GM19455 (cell line): ENCODE results near the gene FGF12.

Experiments used
- ATAC-seq: cut with Tn5 transposase; IDR thresholded peaks from one replicate; pipeline ENCODE4 v1.9.1; 2021; ENCODE audit not compliant: unreplicated experiment

FGF12 gene

DNA sequence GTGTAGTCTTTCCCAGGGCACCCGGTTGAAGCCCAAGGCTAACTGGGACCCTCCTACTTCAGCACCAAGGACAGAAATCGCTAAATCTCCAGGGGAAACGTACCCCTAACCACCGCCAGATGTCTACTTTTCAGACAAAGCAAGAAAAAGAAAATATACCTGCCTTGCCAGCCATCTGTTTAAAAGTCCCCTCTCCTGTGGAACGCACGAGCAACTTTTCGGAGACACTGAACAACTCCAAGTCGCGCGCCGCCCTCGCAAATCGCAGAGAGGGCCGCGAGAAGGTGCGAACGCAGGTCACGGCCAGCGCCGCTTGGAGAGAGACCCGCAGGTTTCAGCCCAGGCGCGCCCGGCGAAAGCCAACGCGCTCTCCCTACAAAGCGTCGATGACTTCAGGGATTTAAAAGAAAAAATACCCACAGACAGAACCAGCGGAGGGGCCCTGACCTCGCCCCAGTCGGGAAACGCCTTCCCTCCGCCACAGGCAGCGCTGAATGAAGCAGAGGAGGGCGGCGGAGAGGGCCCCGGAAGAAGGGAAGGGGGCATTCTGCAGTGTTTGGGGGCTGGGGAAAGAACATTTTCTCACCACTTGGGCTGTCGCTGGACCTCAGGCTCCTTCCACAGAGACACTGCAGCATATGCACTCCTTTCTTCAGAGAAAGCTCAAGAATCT lies 213.1 kb downstream of the FGF12 start:
- ATAC-seq, result no peak

DNA sequence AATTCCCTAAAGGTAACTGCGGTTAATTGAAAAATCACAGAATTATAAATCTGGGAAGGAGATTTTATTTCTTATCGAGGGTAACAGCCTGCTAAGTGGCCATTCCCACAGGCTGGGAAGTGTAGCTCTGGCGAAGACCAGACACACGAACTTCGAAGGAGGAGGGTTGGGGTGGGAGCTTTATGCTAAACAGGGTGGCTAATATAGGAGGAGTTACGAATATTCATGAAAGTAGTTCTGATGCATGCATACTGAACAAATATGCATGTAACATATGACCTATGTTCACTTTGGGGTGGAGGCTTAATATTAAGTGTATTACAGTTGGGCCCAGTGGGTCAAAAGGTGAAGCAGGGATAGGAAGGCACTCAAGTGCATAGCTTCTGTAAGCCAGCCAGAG lies 221.6 kb downstream of the FGF12 start:
- no peak for ATAC-seq

DNA sequence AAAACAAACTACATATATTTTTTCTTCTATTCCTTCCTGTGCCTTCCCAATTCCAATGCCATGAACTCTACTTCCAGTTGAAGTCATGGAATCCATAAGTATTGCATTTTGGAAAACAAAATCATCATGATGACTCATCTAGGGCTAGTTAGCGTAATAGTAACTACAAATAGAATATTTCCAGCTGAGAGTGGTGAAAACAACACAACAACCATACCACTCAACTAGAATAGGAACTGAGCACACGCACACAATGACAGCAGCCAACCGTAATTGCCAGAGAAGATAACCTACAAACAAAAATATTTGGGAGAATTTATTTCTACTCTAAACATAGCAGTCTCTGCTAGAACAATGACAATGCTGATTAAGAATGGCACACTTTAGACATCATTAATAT lies 225.9 kb downstream of the FGF12 start:
- ATAC-seq, result no peak

DNA sequence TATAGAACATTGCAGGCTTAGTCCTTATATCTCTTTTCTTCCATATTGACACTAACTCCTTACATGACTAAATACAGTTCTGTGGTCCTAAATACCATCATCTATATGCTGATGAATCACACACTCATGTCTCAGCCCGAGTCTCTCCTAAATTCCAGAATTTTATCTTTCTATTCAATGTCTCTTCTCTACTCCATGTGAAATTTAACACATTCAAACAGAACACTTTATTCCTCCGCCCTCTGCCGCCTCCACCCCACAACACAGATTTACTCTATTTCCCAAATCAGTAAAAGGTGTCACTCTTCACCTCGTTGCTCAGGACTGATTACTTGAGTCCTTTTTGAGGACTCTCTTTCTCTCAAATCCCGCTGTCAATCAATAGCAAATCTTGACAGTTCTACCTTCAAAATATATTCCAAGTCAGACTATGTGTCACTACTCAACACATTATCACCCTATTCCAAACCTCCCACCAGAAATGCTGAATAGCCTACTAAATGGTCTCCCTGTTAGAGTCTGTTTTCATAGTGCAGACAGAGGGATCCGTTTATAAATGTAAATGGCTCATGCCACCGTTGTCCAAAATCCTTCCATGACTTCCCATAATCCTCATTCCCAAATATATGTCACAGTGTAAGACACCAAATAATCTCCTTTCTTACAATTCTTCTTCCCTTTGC lies 230.3 kb downstream of the FGF12 start:
- no peak for ATAC-seq

DNA sequence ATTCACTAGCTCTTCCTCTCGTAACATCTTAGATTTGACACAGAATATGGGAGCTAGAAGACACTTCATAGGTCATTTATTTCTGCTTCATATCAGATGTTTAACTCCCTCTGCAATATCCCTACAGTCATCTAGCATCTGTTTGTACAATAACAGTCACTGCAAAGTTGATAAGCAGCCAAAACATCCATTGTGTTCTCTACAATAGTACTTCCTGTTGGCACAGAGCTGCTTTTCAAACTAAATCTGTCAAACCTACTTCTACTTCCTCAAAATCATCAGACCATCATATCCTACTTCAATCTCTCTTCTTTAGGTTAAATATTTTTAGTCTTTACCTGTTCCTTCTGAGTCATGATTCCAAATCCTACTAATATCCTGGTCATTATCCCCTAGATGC lies 233.2 kb downstream of the FGF12 start:
- no peak for ATAC-seq

DNA sequence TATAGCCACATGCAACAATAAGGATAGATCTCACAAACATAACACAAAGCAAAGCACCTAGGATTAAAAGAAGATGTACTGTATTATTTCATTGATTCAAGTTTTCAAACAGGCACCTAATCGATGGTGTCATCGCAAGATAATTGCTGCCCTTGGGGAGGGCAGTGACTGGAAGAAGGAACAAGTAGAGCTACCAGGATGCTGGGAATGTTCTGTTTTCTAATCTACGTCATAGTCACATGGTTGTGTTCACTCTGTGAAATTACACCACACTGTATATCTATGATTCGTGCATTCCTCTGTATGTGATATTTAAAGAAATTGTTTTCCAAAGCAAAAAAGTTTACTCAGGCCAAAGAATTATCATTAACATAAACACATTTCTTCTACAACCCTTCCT lies 236.6 kb downstream of the FGF12 start:
- ATAC-seq, result no peak

DNA sequence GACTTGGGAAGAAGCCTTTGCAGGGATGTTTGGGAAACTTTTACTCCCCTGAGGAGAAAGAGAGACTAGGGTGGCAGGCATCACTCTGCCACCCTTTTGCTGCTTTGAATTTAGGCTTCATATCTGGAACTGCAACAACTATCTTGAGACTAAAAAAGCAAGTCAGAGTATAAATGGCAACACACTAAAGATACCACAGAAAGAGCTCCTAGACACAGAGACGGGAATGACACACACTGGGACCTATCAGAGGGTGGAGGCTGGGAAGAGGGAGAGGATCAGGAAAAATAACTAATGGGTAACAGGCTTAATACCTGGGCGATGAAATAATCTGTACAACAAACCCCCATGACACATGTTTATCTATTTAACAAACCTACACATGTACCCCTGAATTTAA lies 237.8 kb downstream of the FGF12 start:
- ATAC-seq, result no peak

DNA sequence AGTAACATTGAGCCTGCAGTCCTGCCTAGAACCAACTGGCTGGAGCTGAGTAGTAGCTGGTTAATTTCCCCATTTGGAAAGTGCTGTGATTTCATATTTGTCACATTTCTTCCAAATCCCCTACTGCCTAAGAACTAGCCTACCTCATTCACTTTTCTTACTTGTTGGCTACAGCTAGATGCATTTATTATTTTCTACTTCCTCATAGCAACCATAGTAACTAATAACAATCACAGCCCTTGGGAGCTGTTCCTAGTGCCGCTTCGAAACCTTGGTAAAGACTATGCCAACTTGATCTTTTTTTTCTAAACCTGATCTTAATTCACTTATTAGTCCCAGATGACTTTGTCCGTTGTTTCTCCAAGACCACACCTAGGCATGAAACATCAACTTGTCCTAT lies 240.3 kb downstream of the FGF12 start:
- no peak for ATAC-seq

DNA sequence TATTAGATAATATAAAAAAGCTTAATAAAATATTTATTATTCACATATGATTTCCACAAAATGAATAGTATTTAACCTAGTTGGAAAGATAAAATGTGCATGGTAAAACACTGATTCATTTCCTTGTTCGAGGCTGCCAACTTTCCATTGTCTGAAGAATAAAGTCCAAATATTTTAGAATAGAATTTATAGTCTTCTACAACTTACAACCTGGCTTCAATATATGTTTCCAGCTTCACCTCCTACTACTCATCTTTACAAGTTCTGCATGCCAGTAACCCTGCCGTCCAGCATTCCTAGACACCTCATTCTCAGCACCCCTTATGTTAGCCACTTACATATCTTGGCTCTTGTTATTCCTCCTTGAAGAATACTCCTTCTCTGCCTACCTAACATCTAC lies 244.5 kb downstream of the FGF12 start:
- no peak for ATAC-seq

DNA sequence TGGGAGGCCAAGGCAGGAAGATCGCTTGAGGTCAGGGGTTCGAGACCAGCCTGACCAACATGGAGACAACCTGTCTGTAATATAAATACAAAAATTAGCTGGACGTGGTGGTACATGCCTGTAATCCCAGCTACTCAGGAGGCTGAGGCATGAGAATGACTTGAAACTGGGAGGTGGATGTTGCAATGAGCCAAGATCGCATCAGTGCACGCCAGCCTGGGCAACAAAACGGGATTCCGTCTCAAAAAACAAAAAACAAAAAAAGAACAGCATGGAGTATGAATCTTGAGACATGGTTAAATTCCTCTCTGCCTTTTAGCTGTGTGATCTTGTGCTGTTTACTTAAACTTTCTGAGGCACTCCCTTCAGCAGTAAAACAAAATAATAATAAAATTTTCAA lies 244.9 kb downstream of the FGF12 start:
- no peak for ATAC-seq

DNA sequence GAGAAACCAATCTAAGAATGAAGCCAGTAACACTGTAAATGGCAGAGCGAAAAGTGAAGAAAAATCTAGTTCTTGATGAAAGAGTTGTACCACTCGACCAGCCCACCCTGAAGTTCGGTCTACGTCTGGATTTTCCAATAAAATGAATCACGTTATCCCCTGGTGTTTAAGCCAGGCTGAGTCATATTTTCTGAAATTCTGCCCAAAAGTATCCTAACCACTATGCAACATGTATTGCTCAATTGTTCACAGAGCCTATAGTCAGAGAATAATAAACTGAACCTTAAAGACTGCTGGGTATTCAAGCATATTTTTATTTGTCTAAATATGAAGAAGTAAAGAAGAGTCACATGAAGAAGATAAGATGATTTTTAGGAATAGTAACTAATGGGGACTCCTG lies 245.7 kb downstream of the FGF12 start:
- no peak for ATAC-seq

DNA sequence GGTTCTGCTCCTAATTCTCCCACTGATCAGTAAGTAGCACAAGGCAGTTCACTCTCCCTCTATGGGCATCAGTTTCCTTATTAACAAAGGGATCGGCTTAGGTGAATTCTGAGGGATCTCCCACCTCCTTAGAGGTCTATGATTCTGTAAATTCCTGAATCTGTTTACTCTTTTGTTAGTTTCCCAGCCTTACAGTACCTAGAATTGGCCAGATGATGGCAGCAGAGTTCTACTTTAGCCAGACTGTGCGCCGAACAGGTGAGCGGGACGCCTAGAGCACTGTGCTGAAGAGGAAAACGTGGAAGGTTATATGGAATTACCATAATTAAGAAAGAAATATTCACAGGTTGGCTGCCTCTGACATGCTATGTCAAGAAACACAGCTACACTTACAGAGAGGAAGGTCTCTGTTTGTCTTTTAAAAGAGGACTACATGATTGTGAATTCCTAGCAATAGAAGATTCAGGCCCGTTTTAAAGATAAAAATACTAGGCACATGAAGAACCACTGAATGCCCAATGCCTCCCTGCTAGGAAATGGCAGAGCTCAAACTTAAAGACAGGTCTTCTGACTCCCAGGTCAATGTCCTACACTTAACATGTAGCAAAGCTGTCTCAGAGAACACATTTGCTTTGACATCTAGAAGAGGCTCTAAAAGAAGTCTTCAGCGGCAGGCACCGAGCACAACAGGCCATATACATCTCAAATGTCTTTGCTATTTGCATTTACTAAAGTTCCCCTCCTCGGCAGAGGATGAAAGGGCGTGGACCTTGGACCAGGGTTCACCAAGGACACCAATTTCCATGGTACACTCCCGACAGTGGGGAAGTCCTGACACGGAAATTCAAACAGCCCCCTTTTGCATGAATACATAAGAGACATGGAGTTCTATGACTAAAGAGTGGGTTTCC lies 259.9 kb downstream of the FGF12 start:
- peak; percentile 93 for ATAC-seq

DNA sequence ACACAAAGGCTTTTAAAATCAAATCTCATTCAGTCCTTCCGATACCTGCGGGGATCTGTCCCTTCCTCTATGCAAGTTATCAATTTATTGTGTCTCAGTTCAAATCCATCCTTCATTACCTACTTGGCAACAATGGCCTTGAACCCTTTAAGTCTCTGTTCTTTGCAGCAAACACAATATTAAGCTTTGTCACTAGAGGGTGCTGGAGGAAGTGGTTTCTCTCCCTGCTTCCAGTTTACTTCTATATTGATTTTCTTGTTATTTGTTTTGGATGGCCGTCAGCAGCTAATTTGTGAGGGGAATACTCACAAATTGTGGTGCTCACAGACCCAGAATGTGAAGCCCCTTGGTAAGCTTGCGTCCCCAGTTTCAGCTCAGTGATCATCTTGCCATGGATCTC lies 278.3 kb downstream of the FGF12 start:
- no peak for ATAC-seq

DNA sequence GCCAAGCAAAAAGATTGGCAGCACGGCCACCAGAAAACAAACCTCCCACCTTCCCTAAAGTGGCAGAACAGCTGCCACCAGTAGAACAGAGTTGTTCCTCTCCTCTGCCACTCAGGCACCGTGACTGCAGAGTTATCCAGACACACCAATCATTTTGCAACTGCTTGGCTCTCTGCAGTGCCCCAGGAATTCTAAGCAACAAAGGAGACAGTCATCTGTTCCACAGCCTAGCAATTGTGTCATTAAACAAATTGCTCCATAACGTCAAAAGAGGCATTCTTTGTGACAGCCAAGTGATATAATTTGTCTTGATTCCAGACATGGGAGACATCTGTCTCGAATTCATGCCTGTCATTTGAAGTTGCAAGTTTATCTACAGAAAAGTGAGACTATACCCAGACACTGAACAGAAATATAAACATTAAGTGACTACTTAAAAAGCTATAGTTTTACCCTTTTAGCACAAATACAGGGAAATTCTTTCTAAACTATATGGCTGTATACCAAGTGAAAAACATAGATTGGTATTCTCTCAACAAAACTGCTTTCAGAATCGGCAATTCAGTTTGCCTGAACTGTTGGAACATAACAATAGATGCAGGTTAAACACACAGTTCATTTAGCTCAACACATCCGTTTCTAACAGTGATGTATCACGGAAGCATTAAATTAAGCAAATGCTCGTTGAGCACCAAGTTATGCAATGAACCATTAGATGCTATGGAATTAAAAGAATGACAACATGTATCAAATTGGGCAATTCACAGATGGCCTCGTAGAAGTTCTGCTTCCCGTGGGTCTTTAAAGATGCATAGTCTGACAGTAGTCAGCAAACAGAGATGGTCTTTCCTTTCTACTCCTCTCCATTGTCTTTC lies 281.3 kb downstream of the FGF12 start:
- ATAC-seq, result no peak

DNA sequence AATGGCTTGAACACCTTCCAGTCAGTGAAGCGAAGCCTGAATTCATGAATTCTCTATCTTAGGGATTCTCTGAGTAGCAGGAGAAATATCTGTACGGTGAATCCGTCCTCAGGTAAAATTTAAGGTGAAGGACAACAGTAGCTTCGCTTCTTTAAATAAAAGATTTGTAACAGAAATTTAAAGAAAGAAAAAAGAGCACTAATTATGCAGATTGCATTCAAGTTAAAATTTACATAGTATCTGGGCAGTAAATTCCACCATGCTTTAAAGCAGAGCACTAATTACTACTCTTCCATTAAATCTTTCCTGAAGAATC lies 282.6 kb downstream of the FGF12 start:
- no peak for ATAC-seq

DNA sequence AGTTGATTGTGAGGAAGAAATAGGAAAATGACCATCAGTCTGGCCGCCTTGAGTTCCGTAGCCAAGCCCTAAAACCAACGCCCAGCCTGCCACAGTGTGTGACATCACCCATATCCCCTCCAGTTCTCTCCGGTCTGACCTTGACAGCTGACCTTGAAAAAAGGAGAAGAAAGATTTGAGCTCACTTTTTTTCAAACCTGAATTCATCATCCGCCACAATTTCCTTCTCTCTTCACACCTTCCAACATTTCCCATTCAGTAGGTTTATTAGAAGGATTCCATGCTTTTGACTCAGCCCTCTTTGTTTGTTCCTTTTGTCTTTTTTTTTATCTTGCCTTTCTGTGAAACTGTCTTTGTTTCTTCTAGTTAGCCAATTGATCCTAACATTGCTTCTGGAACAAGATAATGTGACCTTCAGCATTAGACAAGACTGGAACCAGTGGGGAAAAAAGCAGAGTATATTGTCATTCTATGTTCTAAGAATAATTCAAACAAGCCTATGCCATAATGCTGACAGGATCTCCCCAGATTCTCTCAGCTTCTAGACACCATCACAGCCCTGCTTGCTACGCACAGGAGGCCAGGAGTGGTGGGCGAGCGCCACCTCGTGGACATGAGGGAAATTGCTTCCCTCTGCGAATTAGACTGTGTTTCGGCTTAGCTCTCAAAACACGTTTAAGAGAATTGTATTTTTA lies 283.1 kb downstream of the FGF12 start:
- ATAC-seq, result peak; percentile 96

DNA sequence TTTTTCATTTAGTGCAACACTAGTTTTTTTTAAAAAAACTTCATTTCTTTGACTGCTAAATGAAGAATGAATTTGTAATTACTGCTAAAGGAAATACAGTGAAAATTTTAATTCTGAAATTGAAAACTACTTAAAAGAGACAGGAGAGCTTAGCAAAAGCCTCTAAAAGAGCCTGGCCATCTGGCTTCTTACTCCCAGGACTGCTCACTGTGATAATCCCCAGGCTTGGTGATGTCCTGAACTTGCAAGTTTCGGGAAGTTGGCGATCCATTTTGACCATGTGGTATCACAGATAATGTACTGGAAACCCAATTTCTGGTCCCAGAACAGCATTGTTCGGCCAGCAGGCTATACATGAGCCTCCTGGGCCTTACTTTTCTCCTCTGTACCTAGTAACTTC lies 292.1 kb downstream of the FGF12 start:
- ATAC-seq, result no peak

DNA sequence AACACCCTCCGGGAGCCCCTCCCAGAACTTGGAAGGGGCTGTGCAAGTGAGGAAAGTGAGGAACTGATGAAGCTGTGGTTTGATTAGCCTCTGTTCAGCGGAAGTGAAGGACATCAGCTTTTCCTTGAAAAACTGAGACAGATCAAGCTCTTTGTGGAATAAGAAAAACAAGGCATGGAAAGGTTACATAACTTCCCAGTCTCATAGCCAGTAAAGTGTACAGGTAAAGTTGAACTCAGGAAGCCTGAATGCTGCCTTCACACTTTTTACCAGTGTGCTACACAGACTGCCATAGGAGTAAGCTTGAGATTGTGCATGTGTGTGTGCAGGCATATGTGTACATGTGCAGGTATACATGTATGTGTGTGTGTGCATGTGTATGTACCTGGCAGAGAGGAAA lies 293.2 kb downstream of the FGF12 start:
- ATAC-seq, result no peak

DNA sequence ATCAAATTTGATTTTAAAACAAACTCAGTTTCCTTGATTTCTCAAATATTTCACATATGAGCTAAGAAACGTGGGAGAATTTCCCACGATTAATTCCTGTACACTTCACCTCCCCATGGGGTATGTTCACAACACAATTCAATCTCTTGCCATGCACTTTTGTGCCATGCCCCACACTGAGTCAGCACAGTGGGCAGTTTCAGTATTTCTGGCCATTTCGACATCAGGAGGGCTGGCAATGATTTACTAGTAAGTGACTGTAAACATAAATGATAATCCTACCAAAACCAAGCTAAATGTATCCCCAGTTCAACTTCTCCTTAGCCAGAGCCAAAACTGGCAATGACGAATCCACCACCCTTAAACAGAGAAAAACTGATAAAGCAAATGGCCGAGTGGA lies 293.6 kb downstream of the FGF12 start:
- ATAC-seq, result no peak

DNA sequence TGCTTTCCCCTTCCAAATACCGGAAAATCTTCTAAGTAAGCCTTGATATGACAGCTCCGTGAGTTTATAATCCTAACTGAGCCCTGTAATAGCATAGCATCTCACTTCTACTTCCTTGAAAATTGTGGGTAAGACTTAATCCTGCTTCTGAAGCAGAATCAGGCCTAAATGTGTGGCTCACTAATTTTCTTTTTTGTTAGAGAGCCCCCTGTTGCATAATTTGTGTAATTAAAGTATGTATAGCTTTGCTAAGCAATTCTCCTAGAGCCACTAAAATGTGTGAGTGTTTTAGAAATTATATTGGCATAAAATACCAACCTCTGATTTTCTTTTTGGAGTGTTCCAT lies 304.4 kb downstream of the FGF12 start:
- no peak for ATAC-seq
